Transverse colon (tissue), 4 donors: ENCODE measurements around the gene ADPRS. TPM values are rescaled to one million over a fixed set of nuclear protein-coding genes. Genes with fewer than 3 reads are reported as not detected.

Experiments
- DNase-seq: peaks from one replicate; pipeline ENCODE4 v3.0.0-alpha.2; 2019
- H3K27ac ChIP-seq, 4 donors: fragments of 200-600 bp; sonication (generic); 2 replicates each; pipeline ENCODE4 v1.5.1; 2016 to 2018; ENCODE audit warnings: inconsistent platforms in 4 of 4
- H3K27me3 ChIP-seq: fragments of 200-600 bp; sonication (generic); 2 replicates; pipeline ENCODE4 v1.5.1; 2017; ENCODE audit warnings: inconsistent platforms
- H3K36me3 ChIP-seq, 4 donors: fragments of 200-600 bp; sonication (generic); 2 replicates each; pipeline ENCODE4 v1.5.1; 2017 to 2019; ENCODE audit warnings: inconsistent platforms in 4 of 4
- H3K4me1 ChIP-seq, 4 donors: fragments of 200-600 bp; sonication (generic); 2 replicates each; pipeline ENCODE4 v1.5.1; 2017 to 2020; ENCODE audit warnings: inconsistent platforms in 4 of 4
- H3K4me3 ChIP-seq, 4 donors: fragments of 200-600 bp; sonication (generic); 1 replicate in 1 of 4; 2 replicates in 3 of 4; pipeline versions ENCODE4 v1.5.1 to v1.6.1; 2017 to 2019; ENCODE audit warnings: inconsistent platforms in 4 of 4
- H3K9me3 ChIP-seq, 2 donors: fragments of 200-600 bp; sonication (generic); 2 replicates each; pipeline ENCODE4 v1.5.1; 2017 to 2019; ENCODE audit warnings: inconsistent platforms in 2 of 2
- EP300 ChIP-seq: sonication (generic); formaldehyde crosslinking; IDR thresholded peaks from one replicate; pipeline ENCODE4 v1.6.1; 2017; ENCODE audit warnings: antibody characterized with exemption, low read depth
- POLR2A ChIP-seq: fragments of 450-650 bp; IDR thresholded peaks from one replicate; pipeline ENCODE4 v1.6.1; 2016; ENCODE audit warnings: antibody characterized with exemption, mild to moderate bottlenecking, moderate library complexity
- POLR2AphosphoS5 ChIP-seq, 3 donors: sonication (generic); formaldehyde crosslinking; IDR thresholded peaks; one replicate each; pipeline ENCODE4 v1.6.1; 2016; ENCODE audit warnings: antibody characterized with exemption in 3 of 3
- WGBS, 2 donors: methylation state at CpG; one replicate each; pipeline ENCODE4 v1.1.5; 2018; ENCODE audit warnings: low coverage in 1 of 2; 5-methylcytosine and 5-hydroxymethylcytosine counted together
- in situ Hi-C, 4 donors: fragments of 200-750 bp; cut with MboI; loops; one replicate each; pipeline versions ENCODE4 v1.15.0 to v1.15.1; 2017; ENCODE audit warnings: low sequenced_read_pairs in 3 of 4, low pct_ligation_motif_present in 1 of 4, low pct_unique_long_range_greater_than_20kb in 1 of 4
- intact Hi-C: fragments of 100-400 bp; cut with DNase I; formaldehyde crosslinking; loops from one replicate; pipeline ENCODE4 v1.15.1; 2023; ENCODE audit warnings: low total_unique reads
- total RNA-seq, 4 donors: library from RNA; depleted of rRNA; stranded (reverse); fragments of >200 nt; gene quantifications; one replicate each; pipeline ENCODE4 v1.1.0, GENCODE V29; 2016
- TF ChIP-seq, protein P1 (sequence below), 5 experiments: fragments of 200-600 bp in 3 of 5; fragments of 450-650 bp in 2 of 5; sonication (generic) in 3 of 5; IDR thresholded peaks; 1 replicate in 2 of 5; 2 replicates in 3 of 5; pipeline ENCODE4 v1.5.1; 2016 to 2017; ENCODE audit warnings: antibody characterized with exemption in 5 of 5, inconsistent platforms in 3 of 5, mild to moderate bottlenecking in 2 of 5, moderate library complexity in 1 of 5

Gene ADPRS
- total RNA-seq, 4 donors from 2014 or later: 18.3 to 41.8 (median 28.6) TPM

- DNase-seq: no peak
- 86 to 88% methylated on average over 5 of the region's 5 CpGs for WGBS, 2 donors
- no peaks in the 10 kb centered on the region for H3K9me3 ChIP-seq
- intact Hi-C loops: no loop called here
- in situ Hi-C loops: no loop called here
- TF ChIP-seq, protein P1, sequence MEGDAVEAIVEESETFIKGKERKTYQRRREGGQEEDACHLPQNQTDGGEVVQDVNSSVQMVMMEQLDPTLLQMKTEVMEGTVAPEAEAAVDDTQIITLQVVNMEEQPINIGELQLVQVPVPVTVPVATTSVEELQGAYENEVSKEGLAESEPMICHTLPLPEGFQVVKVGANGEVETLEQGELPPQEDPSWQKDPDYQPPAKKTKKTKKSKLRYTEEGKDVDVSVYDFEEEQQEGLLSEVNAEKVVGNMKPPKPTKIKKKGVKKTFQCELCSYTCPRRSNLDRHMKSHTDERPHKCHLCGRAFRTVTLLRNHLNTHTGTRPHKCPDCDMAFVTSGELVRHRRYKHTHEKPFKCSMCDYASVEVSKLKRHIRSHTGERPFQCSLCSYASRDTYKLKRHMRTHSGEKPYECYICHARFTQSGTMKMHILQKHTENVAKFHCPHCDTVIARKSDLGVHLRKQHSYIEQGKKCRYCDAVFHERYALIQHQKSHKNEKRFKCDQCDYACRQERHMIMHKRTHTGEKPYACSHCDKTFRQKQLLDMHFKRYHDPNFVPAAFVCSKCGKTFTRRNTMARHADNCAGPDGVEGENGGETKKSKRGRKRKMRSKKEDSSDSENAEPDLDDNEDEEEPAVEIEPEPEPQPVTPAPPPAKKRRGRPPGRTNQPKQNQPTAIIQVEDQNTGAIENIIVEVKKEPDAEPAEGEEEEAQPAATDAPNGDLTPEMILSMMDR (IDR thresholded peaks at IDR 0.05): no peak
- TF ChIP-seq POLR2A (no peak), EP300 (no peak), POLR2AphosphoS5 (IDR thresholded peaks at IDR 0.05) (no peak)
- no peak overlapping the region for H3K4me3 ChIP-seq
- peaks cover 6 to 42% (median 12%) of the 10 kb centered on the region in 4 donors for H3K4me1 ChIP-seq
- no peak overlapping the region for H3K27ac ChIP-seq
- H3K36me3 ChIP-seq: peaks cover 0 to 22% (median 8%) of the 10 kb centered on the region in 4 donors
- H3K27me3 ChIP-seq: no peaks in the 10 kb centered on the region
Observed at GRCh38 chr1:36139521-36139920, 50.8 kb downstream of the ADPRS start.

- no peak overlapping the region for H3K4me3 ChIP-seq
- in situ Hi-C loops: no loop called here
- H3K4me1 ChIP-seq: peaks cover 6 to 22% (median 6%) of the 10 kb centered on the region in 4 donors
- TF ChIP-seq EP300 (no peak), POLR2AphosphoS5 (IDR thresholded peaks at IDR 0.05) (no peak), POLR2A (no peak)
- TF ChIP-seq, protein P1 (IDR thresholded peaks at IDR 0.05): no peak
- peak overlapping the region in 1 of 4 donors; percentile 22 for H3K27ac ChIP-seq
- H3K9me3 ChIP-seq: no peaks in the 10 kb centered on the region
- intact Hi-C loops: no loop called here
- 19% methylated on average over 1 of the region's 1 CpG; no CpG with 5 or more reads in 1 of the 2 donors for WGBS, 2 donors
- no peak for DNase-seq
- H3K36me3 ChIP-seq: peaks cover 0 to 20% (median 8%) of the 10 kb centered on the region in 4 donors
- no peaks in the 10 kb centered on the region for H3K27me3 ChIP-seq
Observed at GRCh38 chr1:36142121-36142520, 53.4 kb downstream of the ADPRS start.

DNA sequence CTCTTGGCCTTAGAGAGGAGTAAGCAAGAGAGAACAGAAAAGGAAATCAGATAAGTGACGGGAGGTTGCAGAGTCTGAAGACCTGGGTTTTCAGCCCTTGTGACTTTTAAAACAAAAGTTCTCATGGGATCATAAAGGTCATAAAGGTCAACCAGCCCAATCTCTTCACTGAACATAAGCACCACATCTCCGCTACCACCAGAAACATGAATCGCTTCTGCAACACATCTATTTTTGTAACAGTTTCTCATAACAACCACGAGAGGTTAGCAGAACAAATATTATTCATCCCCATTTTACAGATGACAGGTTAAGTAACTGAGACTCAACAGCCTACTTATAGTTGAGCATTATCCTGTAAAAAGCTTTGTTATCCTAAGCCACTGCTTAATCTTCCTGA, 54.7 kb downstream of the ADPRS start:
- TF ChIP-seq POLR2AphosphoS5 (IDR thresholded peaks at IDR 0.05): no peak
- no peak for TF ChIP-seq EP300
- TF ChIP-seq POLR2A: no peak
- TF ChIP-seq, protein P1 (IDR thresholded peaks at IDR 0.05): no peak
- Histone ChIP-seq H3K4me3 (no peak overlapping the region), H3K27ac (no peak overlapping the region), H3K27me3 (no peaks in the 10 kb centered on the region), H3K36me3 (peaks cover 0 to 13% (median 6%) of the 10 kb centered on the region in 4 donors), H3K4me1 (peaks cover 10 to 32% (median 16%) of the 10 kb centered on the region in 4 donors), H3K9me3 (no peaks in the 10 kb centered on the region)
- WGBS, 2 donors: 70 to 74% methylated on average over 3 to 4 of the region's 4 CpGs
- DNase-seq: no peak
- in situ Hi-C loops: no loop called here
- intact Hi-C loops: no loop called here

Other genes with a start within 250 kb of the ADPRS start
- gene AGO1, start 205.7 kb upstream of the ADPRS start, total RNA-seq: 10 to 100 TPM; 20.6 to 40.2 (median 24.0) TPM
- 100 to 1,000 TPM in 1 of 4 donors, 10 to 100 TPM in 3; 11.3 to 357 (median 14.1) TPM for gene AGO3, start 157.8 kb upstream of the ADPRS start, total RNA-seq
- not detected for gene TEKT2, start 4.8 kb upstream of the ADPRS start, total RNA-seq
- gene COL8A2, start 36.3 kb downstream of the ADPRS start, total RNA-seq: 1 to 10 TPM; 1.2 to 5.4 (median 1.7) TPM
- 100 to 1,000 TPM in 3 of 4 donors, 10 to 100 TPM in 1; 54.6 to 165 (median 105) TPM for gene TRAPPC3, start 60.6 kb downstream of the ADPRS start, total RNA-seq
- gene MAP7D1, start 67.3 kb downstream of the ADPRS start, total RNA-seq: 100 to 1,000 TPM in 1 of 4 donors, 10 to 100 TPM in 3; 74.3 to 187 (median 86.0) TPM
- 10 to 100 TPM; 25.8 to 73.7 (median 59.9) TPM for gene THRAP3, start 135.6 kb downstream of the ADPRS start, total RNA-seq
- gene SH3D21, start 217.5 kb downstream of the ADPRS start, total RNA-seq: 100 to 1,000 TPM in 1 of 4 donors, 10 to 100 TPM in 3; 12.7 to 143 (median 15.9) TPM
- 10 to 100 TPM in 3 of 4 donors, 1 to 10 TPM in 1; 4.4 to 24.8 (median 10.4) TPM for gene EVA1B, start 234.8 kb downstream of the ADPRS start, total RNA-seq